HCT116 (cell line): ENCODE measurements around the gene WDR72. TPM values are rescaled to one million over a fixed set of nuclear protein-coding genes. Genes with fewer than 3 reads are reported as not detected.

ENCODE experiments used
- ATAC-seq: fragments of 200-7000 bp; cut with Tn5 transposase; 2 replicates; pipeline ENCODE4 v1.9.1; 2020; ENCODE audit warnings: mild to moderate bottlenecking, moderate library complexity
- BruUV-seq: library from RNA; stranded (reverse); fragments of 400-500 nt; replicated peaks from 2 replicates; lab custom pipeline; 2021; lab: Mats Ljungman, UMichigan
- CTCF ChIA-PET: fragments of 300-600 bp; sonication (Branson Sonifier 250); formaldehyde crosslinking; loops from one replicate; lab custom pipeline; 2021; ENCODE audit warnings: antibody characterized with exemption; lab: Charles Lee
- POLR2A ChIA-PET: fragments of 300-600, 350-600 bp; sonication (Branson Sonifier 250); formaldehyde crosslinking; loops from one replicate; lab custom pipeline; 2021; ENCODE audit warnings: antibody characterized with exemption; lab: Charles Lee
- RAD21 ChIA-PET, 2 experiments: fragments of 300-600 bp; sonication (Branson Sonifier 250); formaldehyde crosslinking; loops; one replicate each; lab custom pipeline; 2023; ENCODE audit warnings: low total read pairs in 2 of 2; ENCODE audit not compliant: uncharacterized antibody in 2 of 2, unreplicated experiment in 2 of 2, low non-redundant PET in 1 of 2; lab: Charles Lee
- DNase-seq: peaks from one replicate; pipeline ENCODE4 v3.0.0-alpha.2; 2010; ENCODE audit warnings: low read depth, low spot score
- H2AFZ ChIP-seq: fragments of 200-600 bp; shearing (Covaris generic), sonication (generic); 2 replicates; pipeline ENCODE4 v1.6.1; 2017; ENCODE audit warnings: low read depth, mixed run types, mixed read lengths, antibody characterized with exemption, low read length; ENCODE audit not compliant: poor library complexity, severe bottlenecking
- H3K27ac ChIP-seq: 2 replicates; pipeline ENCODE4 v1.5.1; 2012; ENCODE audit warnings: low read depth, low read length
- H3K27me3 ChIP-seq: fragments of 200-600 bp; sonication (generic); 2 replicates; pipeline ENCODE4 v1.6.1; 2016; ENCODE audit warnings: mixed run types, low read length, mixed read lengths; ENCODE audit not compliant: insufficient read depth
- H3K36me3 ChIP-seq, 2 experiments: fragments of 200-500 bp in 1 of 2; fragments of 200-600 bp in 1 of 2; sonication (Bioruptor generic) in 1 of 2; sonication (generic) in 1 of 2; 2 replicates each; pipeline versions ENCODE4 v1.5.1 to v1.6.1; 2014 to 2016; ENCODE audit warnings: low read length in 2 of 2, inconsistent platforms in 1 of 2, mixed read lengths in 1 of 2, mixed run types in 1 of 2; ENCODE audit not compliant: insufficient read depth in 2 of 2, control insufficient read depth in 1 of 2
- H3K4me1 ChIP-seq, 2 experiments: fragments of 200-600 bp in 1 of 2; sonication (generic) in 1 of 2; 2 replicates each; pipeline versions ENCODE4 v1.5.1 to v1.6.1; 2012 to 2017; ENCODE audit warnings: low read length in 2 of 2, inconsistent platforms in 1 of 2, mild to moderate bottlenecking in 1 of 2, mixed read lengths in 1 of 2, mixed run types in 1 of 2, moderate library complexity in 1 of 2; ENCODE audit not compliant: insufficient read depth in 2 of 2, control insufficient read depth in 1 of 2
- H3K4me2 ChIP-seq: fragments of 200-600 bp; sonication (generic); 2 replicates; pipeline ENCODE4 v1.6.1; 2017; ENCODE audit warnings: mixed run types, low read length, mixed read lengths
- H3K4me3 ChIP-seq, 2 experiments: fragments of 200-600 bp in 1 of 2; sonication (generic) in 1 of 2; replicated peaks in 1 of 2; 2 replicates each; pipeline ENCODE4 v1.5.1; 2011 to 2016; ENCODE audit warnings: low read length in 2 of 2, control low read depth in 1 of 2, low read depth in 1 of 2, mild to moderate bottlenecking in 1 of 2, mixed read lengths in 1 of 2, mixed run types in 1 of 2
- H3K79me2 ChIP-seq: fragments of 200-600 bp; sonication (generic); 2 replicates; pipeline ENCODE4 v1.6.1; 2017; ENCODE audit warnings: mild to moderate bottlenecking, mixed run types, low read length, moderate library complexity, mixed read lengths; ENCODE audit not compliant: insufficient read depth
- H3K9ac ChIP-seq: fragments of 200-600 bp; sonication (generic); 2 replicates; pipeline ENCODE4 v1.6.1; 2016; ENCODE audit warnings: low read length, mixed read lengths
- H3K9me2 ChIP-seq: fragments of 200-600 bp; sonication (generic), shearing (Covaris generic); 2 replicates; pipeline ENCODE4 v1.6.1; 2017; ENCODE audit warnings: mixed run types, mild to moderate bottlenecking, moderate library complexity; ENCODE audit not compliant: insufficient read depth
- H3K9me3 ChIP-seq, 2 experiments: fragments of 200-500 bp in 1 of 2; fragments of 200-600 bp in 1 of 2; sonication (Bioruptor generic) in 1 of 2; sonication (generic) in 1 of 2; 2 replicates each; pipeline ENCODE4 v1.6.1; 2014 to 2017; ENCODE audit warnings: low read length in 2 of 2, mixed read lengths in 2 of 2, inconsistent platforms in 1 of 2, low read depth in 1 of 2, mild to moderate bottlenecking in 1 of 2, mixed run types in 1 of 2, moderate library complexity in 1 of 2; ENCODE audit not compliant: control insufficient read depth in 1 of 2, insufficient read depth in 1 of 2
- H4K20me1 ChIP-seq: fragments of 200-600 bp; sonication (generic), shearing (Covaris generic); 2 replicates; pipeline ENCODE4 v1.6.1; 2017; ENCODE audit warnings: mixed run types, mild to moderate bottlenecking, moderate library complexity; ENCODE audit not compliant: insufficient read depth
- CBX3 ChIP-seq: IDR thresholded peaks from 2 replicates; pipeline ENCODE4 v1.6.1; 2012; ENCODE audit warnings: low read depth
- CEBPB ChIP-seq: IDR thresholded peaks from 2 replicates; pipeline ENCODE4 v1.6.1; 2012; ENCODE audit warnings: low read depth
- ELF1 ChIP-seq: IDR thresholded peaks from 2 replicates; pipeline ENCODE4 v1.6.1; 2012; ENCODE audit warnings: low read depth, borderline replicate concordance
- FOSL1 ChIP-seq: IDR thresholded peaks from 2 replicates; pipeline ENCODE4 v1.6.1; 2012; ENCODE audit warnings: low read depth
- JUND ChIP-seq: IDR thresholded peaks from 2 replicates; pipeline ENCODE4 v1.6.1; 2012
- POLR2A ChIP-seq: IDR thresholded peaks from 2 replicates; pipeline ENCODE4 v1.7.0; 2011; ENCODE audit warnings: borderline replicate concordance; ENCODE audit not compliant: insufficient read depth, insufficient read length; ENCODE audit errors: extremely low read depth
- POLR2AphosphoS5 ChIP-seq: IDR thresholded peaks from 2 replicates; pipeline ENCODE4 v1.6.1; 2011; ENCODE audit warnings: mild to moderate bottlenecking, low read depth, low read length, moderate library complexity
- RAD21 ChIP-seq: IDR thresholded peaks from 2 replicates; pipeline ENCODE4 v1.6.1; 2012; ENCODE audit warnings: low read depth, mild to moderate bottlenecking
- SP1 ChIP-seq: IDR thresholded peaks from 2 replicates; pipeline ENCODE4 v1.6.1; 2012; ENCODE audit warnings: low read depth
- SRF ChIP-seq: IDR thresholded peaks from 2 replicates; pipeline ENCODE4 v1.6.1; 2012; ENCODE audit warnings: low read depth
- TCF7L2 ChIP-seq: IDR thresholded peaks from 2 replicates; pipeline ENCODE4 v1.7.0; 2011; ENCODE audit warnings: borderline replicate concordance, inconsistent platforms; ENCODE audit not compliant: insufficient read depth, insufficient read length; ENCODE audit errors: extremely low read depth
- YY1 ChIP-seq: IDR thresholded peaks from 2 replicates; pipeline ENCODE4 v1.6.1; 2011; ENCODE audit warnings: low read length, low read depth, moderate library complexity, mild to moderate bottlenecking; ENCODE audit not compliant: insufficient replicate concordance; ENCODE audit errors: extremely low read depth
- ZBTB33 ChIP-seq: IDR thresholded peaks from 2 replicates; pipeline ENCODE4 v1.6.1; 2011; ENCODE audit warnings: mild to moderate bottlenecking, low read length, moderate library complexity; ENCODE audit not compliant: insufficient replicate concordance; ENCODE audit errors: extremely low read depth
- ZFX ChIP-seq: fragments of 450-650 bp; IDR thresholded peaks from 2 replicates; pipeline ENCODE4 v1.6.1; 2017
- ZNF274 ChIP-seq: fragments of 200-500 bp; sonication (Bioruptor generic); IDR thresholded peaks from 2 replicates; pipeline ENCODE4 v1.6.1; 2014; ENCODE audit warnings: mild to moderate bottlenecking, low read depth, low read length, inconsistent platforms
- intact Hi-C: fragments of 100-400 bp; cut with micrococcal nuclease; formaldehyde crosslinking; loops from 2 replicates; pipeline ENCODE4 v1.10.0; 2022
- total RNA-seq: library from RNA; stranded (reverse); gene quantifications from one replicate; pipeline ENCODE4 v1.2.1, GENCODE V29; 2021; ENCODE audit not compliant: unreplicated experiment
- TF ChIP-seq, protein P1 (sequence below): IDR thresholded peaks from 2 replicates; pipeline ENCODE4 v1.6.1; 2012

Gene WDR72
- total RNA-seq, 1 experiment from 2014 or later: 5.8 TPM

DNA sequence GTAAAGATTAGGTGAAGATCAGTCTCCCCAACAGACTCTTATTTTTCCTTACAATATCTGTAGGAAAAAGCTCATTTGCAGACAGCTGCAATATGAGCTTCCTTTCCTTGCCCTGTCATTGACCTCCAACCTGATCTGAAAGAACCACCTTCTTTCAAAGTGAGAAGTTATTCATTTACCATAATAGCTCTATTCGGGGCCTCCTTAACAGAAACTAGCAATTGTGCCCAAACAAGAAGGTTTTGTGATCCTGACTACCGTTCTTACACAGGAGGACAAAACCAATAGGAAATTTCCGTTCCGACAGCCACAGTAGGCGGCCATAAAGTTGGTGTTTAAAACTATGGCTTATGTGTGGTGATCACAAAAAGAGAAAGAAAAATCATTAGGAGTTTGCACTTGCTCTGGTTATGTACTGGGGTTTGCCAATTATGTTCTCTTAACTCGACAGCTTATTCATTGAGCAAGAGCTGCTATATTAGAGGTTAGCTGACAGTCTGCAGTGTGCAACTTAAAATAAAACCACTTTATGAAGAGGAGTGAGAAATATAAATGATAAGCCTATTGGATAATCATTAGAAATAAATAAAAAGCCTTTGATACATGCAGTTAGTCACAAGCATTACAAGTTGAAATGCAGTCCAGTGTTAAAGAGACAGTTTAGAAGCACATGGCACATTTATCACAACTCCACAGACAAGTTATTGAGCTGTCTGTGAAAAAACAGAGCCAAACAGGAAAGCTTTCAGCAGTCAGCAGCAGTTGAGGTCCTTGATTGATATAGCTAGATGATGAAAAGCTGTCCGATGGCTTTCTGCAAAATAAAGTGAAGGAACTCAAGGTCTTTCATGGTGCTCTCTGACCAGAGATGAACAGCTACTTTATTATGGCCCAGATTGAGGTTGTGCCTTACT, 199.8 kb downstream of the WDR72 start:
- Histone ChIP-seq H3K9me2 (no peaks in the 10 kb centered on the region), H3K4me3 (no peak overlapping the region), H3K9me3 (no peaks in the 10 kb centered on the region), H4K20me1 (no peaks in the 10 kb centered on the region), H3K79me2 (no peaks in the 10 kb centered on the region), H3K27ac (no peak overlapping the region), H3K27me3 (no peaks in the 10 kb centered on the region), H2AFZ (no peak overlapping the region), H3K36me3 (no peaks in the 10 kb centered on the region), H3K4me1 (0 out of 4 replicates have a peak, but pooled peaks cover 0 to 2% of the 10 kb centered on the region in 2 experiments), H3K9ac (no peak overlapping the region), H3K4me2 (no peak overlapping the region)
- intact Hi-C loops: no loop called here
- BruUV-seq: no TSS peak
- ChIA-PET POLR2A (interaction anchor here (0.6 kb wide), 1 partner anchor 10 kb away, joined by 3 read pairs; no protein-coding TSS in a partner anchor), CTCF (no interaction called here), RAD21 (no interaction called here)
- no peak for ATAC-seq
- DNase-seq: no peak
- no peak for TF ChIP-seq SP1
- TF ChIP-seq, protein P1, sequence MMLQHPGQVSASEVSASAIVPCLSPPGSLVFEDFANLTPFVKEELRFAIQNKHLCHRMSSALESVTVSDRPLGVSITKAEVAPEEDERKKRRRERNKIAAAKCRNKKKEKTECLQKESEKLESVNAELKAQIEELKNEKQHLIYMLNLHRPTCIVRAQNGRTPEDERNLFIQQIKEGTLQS: no peak
- no peak for TF ChIP-seq YY1
- no peak for TF ChIP-seq POLR2AphosphoS5
- no peak for TF ChIP-seq ZFX
- no peak for TF ChIP-seq RAD21
- TF ChIP-seq CBX3: no peak
- TF ChIP-seq ZNF274: no peak
- no peak for TF ChIP-seq SRF
- TF ChIP-seq ZBTB33: no peak
- no peak for TF ChIP-seq FOSL1
- TF ChIP-seq JUND: no peak
- TF ChIP-seq CEBPB: no peak
- no peak for TF ChIP-seq ELF1
- TF ChIP-seq POLR2A: no peak
- no peak for TF ChIP-seq TCF7L2
